HG02678 (cell line): ENCODE measurements around the gene SEMA3F.
"Not testable (repeated sequence)": the region's sequence is repeated elsewhere in the genome, so short reads cannot be mapped to it uniquely, and the experiment has no call there.

ENCODE experiments used
- ATAC-seq: cut with Tn5 transposase; IDR thresholded peaks from one replicate; pipeline ENCODE4 v1.9.1; 2021; ENCODE audit warnings: mild to moderate bottlenecking, moderate library complexity; ENCODE audit not compliant: unreplicated experiment

Gene SEMA3F

GRCh38 chr3:50210176-50210509, 55.0 kb downstream of the SEMA3F start:
- ATAC-seq = no peak

GRCh38 chr3:50210510-50211367, 55.6 kb downstream of the SEMA3F start:
- ATAC-seq = no peak

- not testable (repeated sequence) for ATAC-seq
These were observed 56.2 kb downstream of the SEMA3F start for GRCh38 chr3:50211368-50211717.

GRCh38 chr3:50211930-50212329, 56.8 kb downstream of the SEMA3F start:
- no peak for ATAC-seq

- no peak for ATAC-seq
These were observed 57.4 kb downstream of the SEMA3F start for GRCh38 chr3:50212502-50212901.

GRCh38 chr3:50212971-50213370, 57.8 kb downstream of the SEMA3F start:
- no peak for ATAC-seq

GRCh38 chr3:50213373-50213772, 58.2 kb downstream of the SEMA3F start:
- ATAC-seq = no peak

- ATAC-seq = no peak
These were observed 59.7 kb downstream of the SEMA3F start for GRCh38 chr3:50214824-50215223.

- ATAC-seq = no peak
These were observed 60.4 kb downstream of the SEMA3F start for GRCh38 chr3:50215529-50215928.

- ATAC-seq = no peak
These were observed 62.6 kb downstream of the SEMA3F start for GRCh38 chr3:50217681-50218080.

- no peak for ATAC-seq
These were observed 63.3 kb downstream of the SEMA3F start for GRCh38 chr3:50218448-50218847.

- no peak for ATAC-seq
These were observed 64.2 kb downstream of the SEMA3F start for GRCh38 chr3:50219285-50219684.

- ATAC-seq = no peak
These were observed 65.0 kb downstream of the SEMA3F start for GRCh38 chr3:50220109-50220508.

GRCh38 chr3:50221051-50221410, 65.9 kb downstream of the SEMA3F start:
- no peak for ATAC-seq

- no peak for ATAC-seq
These were observed 66.5 kb downstream of the SEMA3F start for GRCh38 chr3:50221411-50222168.

- no peak for ATAC-seq
These were observed 67.0 kb downstream of the SEMA3F start for GRCh38 chr3:50222169-50222528.

- no peak for ATAC-seq
These were observed 69.5 kb downstream of the SEMA3F start for GRCh38 chr3:50224639-50225038.

- peak; percentile 17 for ATAC-seq
These were observed 71.8 kb downstream of the SEMA3F start for GRCh38 chr3:50226888-50227389.

- ATAC-seq = peak; percentile 85
These were observed 72.5 kb downstream of the SEMA3F start for GRCh38 chr3:50227390-50228183.

GRCh38 chr3:50228184-50228763, 73.2 kb downstream of the SEMA3F start:
- ATAC-seq = not testable (repeated sequence)

GRCh38 chr3:50229490-50229889, 74.4 kb downstream of the SEMA3F start:
- no peak for ATAC-seq
